ACHN (cell line): ENCODE data around the gene PLA2G2C.
A peak's percentile ranks its signal among the peaks of the same experiment; 100 is the strongest.

ENCODE experiments used
- DNase-seq: peaks from one replicate; pipeline ENCODE4 v3.0.0-alpha.2; 2015
- in situ Hi-C: cut with HindIII; loops from 2 replicates; pipeline ENCODE4 v1.10.0; 2017; ENCODE audit warnings: low sequenced_read_pairs, low pct_ligation_motif_present, low pct_unique_long_range_greater_than_20kb

The PLA2G2C gene

DNA sequence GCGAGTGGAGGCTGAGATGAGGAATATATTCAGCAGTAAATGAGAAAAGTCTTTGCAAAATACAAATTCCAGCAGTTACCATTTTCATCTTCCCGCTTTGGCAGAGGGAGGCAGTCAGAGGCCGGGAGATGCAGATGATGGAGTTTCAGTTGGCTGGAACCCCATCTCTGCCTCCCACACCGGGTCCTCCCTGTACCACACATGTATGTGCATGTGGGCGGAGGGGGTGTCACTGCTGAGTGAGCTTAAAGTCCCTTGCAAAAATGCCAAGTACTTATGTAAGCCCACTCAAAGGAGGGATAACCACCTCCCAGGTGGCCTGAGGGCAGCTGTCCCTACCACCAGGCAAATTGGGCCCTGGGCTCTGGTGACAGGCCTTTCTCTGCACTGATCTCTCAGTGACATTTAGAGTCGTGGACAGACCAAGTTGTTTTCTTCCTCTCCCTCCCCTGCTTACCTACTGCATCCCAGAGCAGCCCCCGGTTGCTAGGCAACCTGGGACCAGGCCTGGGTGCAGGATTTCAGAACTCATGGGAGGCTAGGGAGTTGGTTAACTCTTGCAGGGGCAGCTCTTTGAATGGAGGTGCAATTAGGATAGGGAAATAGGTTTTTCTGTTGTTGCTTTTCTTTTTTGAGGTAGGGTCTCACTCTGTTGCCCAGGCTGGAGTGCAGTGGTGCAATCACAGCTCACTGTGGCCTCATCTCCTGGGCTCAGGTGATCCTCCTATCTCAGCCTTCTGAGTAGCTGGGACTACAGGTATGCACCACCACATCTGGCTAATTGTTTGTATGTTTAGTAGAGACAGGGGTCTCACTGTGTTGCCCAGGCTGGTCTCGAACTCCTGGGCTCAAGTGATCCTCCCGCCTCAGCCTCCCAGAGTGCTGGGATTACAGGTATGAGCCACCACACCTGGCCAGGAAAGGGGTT lies 17.5 kb downstream of the PLA2G2C start:
- DNase-seq: no peak
- in situ Hi-C loops: no loop called here

DNA sequence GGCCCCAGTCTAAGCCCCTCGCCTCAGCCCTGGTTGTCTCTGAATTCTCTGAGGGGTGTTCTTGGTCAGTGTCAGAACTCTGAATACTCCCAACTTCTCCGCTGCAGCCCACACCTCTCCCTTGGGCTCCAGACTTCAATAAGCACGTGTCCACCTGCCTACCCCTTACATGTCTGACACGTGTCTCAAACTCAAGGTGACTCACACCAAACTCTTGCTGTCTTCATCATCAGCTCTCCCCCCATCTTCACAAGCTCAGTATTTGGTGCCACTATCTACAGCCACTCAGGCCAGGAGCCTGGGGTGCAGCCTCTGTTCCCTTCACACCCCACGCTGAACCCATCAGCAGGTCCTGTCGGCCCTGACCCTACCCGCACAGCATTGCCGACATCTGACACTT lies 19.2 kb downstream of the PLA2G2C start:
- in situ Hi-C loops: no loop called here
- DNase-seq: no peak

DNA sequence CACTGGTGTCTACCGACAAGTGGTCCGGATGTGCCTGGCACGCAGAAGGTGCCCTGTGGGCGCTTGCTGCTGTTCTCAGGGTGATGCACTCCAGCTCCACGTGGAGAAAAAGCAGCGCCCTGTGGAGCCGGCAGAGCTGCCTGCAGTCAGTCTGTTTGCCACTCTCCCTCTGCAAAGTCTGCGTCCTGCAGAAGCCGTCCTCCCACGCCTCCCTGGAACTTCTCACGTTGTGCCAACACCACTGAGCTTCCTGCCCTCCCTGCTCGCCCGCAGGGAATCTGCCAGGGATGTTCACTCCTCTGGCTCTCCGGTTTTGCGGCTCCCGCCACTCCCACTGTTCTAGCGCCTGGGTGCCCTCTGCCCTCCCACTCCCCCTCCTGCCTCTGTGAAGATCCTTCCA lies 20.3 kb downstream of the PLA2G2C start:
- in situ Hi-C loops: no loop called here
- no peak for DNase-seq

DNA sequence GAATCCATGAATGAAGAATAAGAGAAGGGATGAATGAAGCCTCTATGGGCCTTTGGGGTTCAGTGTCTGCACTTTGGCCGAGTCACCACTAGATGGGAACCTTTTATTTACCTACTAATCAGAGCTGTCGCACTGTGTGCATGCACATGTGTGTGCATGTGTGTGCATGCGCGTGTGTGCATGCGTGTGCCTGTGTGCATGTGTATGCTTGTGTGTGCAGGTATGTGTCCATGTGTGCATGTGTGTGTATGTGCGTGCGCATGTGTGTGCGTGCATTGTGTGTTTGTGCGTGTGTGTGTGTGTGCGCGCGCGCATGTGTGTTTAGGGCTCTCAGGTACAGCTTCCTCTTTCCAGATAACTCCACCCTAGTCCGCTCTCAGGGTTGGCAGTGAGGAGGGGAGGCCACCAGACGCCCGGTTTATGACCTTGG lies 20.8 kb downstream of the PLA2G2C start:
- DNase-seq: peak; percentile 13

DNA sequence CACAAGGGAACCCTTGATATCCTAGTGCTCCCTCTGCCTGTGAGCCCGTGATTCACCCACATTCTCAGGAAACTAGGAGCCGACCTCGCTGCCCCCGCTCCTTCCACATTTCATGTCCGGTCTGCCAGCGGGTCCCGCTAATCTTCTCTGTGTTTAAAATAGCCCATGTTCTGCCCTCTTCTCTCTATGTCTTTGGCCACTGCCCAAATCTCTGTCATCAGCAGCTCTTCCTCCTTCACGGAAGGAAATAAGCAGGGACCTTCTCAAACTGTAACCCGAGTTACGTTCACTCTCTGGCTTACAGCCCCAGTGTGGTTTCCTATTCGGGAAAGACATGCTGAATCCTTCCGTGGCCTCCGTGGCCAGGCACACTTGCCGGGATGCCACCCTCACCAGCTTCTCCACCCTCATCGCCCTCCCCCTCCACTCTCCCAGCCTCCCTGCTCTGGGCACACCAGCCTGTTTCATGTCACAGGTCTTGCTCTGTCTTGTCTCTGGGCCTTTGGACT lies 21.6 kb downstream of the PLA2G2C start:
- no peak for DNase-seq
- in situ Hi-C loops: no loop called here

More for the DNA sequence above, 20.8 kb downstream of the PLA2G2C start:
- in situ Hi-C loops: no loop called here

DNA sequence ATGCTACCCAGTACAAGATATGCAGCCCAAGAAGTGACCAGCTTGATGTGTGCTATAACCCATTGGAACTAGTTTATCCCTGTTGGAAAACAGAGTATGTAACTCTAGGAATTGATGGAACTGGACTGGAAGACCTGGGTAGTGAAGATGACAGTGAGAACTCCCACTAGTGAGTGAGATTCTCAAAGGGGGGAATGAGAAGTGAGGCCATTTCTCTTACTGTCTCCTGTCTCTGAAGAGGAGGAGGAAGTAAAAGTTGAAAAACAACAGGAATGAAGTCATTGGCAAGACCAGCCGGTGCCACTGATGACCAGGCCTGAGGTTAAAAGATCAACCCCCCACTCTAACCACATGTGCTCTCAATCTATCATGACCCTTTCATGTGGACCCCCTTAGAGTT lies 26.3 kb downstream of the PLA2G2C start:
- in situ Hi-C loops: no loop called here
- no peak for DNase-seq

DNA sequence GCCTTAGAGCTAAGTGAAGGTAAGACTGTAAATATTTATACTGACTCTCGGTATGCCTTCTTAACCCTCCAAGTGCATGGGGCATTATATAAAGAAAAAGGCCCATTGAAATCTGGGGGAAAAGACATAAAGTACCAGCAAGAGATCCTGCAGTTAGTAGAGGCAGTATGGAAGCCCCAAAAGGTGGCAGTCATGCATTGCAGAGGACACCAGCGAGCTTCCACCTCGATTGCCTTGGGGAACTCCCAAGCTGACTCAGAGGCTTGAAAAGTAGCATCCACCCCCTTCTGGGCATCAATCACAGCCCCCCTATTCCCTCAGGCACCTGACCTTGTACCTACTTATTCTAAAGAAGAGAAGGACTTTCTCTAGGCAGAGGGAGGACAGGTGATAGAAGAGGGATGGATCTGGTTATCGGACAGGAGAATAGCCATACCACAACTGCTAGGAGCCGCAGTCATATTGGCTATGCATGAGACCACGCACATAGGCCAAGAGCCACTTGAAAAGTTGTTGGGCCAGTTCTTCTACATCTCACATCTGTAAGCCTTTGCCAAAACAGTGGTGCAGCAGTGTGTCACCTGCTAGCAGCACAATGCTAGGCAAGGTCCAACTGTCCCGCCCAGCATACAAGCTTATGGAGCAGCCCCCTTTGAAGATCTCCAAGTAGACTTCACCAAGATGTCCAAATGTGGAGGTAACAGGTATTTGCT lies 27.8 kb downstream of the PLA2G2C start:
- in situ Hi-C loops: no loop called here
- no peak for DNase-seq

DNA sequence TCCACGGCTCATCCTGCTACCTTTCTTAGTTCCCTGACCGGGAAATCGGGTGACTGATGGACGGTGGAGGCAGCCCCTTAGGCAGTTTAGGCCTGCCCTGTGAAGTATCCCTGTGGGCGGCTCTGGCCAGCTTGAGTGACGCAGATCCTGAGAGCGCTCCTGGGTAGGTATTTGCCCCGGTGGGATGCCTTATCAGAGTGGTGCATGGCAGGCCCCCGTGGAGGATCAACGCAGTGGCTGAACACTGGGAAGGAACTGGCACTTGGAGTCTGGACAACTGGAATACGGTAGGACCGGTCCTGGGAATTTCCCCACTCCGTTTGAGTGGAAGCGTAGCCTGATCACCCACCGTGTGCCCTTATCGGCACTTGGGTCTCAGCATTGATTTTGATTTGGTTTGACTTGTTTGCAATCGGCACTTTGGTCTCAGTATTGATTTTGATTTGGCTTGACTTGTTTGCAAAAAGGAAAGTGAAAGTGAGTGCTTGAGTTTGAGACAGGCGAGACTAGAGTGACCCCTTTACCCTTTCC lies 32.0 kb downstream of the PLA2G2C start:
- in situ Hi-C loops: no loop called here
- no peak for DNase-seq

DNA sequence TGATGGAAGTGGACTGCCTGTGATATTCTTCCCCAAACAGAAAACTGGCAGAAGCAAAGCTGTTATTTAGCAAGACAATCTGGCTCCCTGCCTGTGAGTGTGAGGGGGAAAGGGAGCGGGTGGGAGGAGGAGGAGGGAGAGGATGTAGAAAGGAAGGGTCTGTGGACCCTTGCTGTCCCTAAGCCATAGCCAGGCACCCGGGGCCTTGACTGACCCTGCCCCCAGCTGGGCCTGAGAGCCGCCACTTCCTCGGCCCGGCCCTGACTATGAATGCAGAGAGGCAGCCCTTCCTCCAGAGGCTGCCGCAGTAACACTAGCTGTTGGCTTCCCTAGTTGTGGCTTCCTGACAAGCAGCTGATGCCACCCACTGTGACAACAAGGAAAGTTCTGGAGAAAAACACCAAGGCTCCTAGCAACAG lies 33.3 kb downstream of the PLA2G2C start:
- DNase-seq: no peak
- in situ Hi-C loops: no loop called here

DNA sequence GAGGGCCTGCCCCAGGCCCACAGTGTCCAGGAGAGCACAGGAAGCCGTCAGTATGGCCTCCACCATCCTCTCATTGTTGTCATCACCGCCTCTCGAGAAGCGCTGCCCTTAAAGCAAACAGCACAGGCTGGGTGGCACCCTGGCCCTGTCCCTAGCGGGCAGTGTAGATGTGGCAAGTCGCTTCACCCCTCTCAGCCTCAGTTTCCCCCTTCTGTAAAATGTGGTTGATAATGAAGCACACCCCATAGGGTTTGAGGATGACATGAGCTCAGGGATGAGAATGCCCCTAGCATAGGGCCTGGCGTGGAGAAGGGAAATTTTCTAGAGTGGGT lies 33.8 kb downstream of the PLA2G2C start:
- in situ Hi-C loops: no loop called here
- DNase-seq: no peak

DNA sequence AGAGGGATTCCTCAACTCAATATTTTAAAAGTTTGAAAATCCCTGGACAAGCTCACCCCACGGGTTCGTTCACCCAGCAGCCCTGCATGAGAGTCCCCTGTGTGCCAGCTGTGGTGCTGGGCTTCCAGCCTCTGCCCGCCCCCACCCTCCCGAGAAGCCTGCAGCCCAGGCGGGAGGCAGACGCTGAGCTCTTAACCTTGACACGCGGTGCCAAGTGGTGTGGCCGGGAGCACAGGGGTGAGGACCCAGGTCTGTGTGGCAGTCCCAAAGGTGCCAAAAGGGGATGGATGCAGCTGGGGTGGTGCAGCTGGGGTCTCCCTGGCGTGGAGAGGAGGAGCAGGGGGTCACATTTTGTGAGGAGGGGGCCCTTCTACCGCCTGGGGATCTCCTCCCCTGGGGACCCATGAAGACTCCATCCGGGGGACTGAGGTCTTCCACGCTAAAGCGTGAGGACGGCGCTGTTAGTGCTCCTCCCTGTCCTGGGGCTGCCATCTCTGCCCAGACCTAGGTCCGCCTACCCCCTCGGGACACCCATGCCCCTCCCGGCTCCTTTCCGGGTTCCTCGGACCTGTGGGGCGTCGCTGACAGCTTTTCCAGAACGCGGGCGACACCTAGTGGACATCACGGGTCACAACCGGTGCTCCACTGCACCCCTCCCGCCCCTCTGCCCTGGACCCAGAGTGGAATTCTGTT lies 34.3 kb downstream of the PLA2G2C start:
- DNase-seq: peak; percentile 69
- in situ Hi-C loops: no loop called here

DNA sequence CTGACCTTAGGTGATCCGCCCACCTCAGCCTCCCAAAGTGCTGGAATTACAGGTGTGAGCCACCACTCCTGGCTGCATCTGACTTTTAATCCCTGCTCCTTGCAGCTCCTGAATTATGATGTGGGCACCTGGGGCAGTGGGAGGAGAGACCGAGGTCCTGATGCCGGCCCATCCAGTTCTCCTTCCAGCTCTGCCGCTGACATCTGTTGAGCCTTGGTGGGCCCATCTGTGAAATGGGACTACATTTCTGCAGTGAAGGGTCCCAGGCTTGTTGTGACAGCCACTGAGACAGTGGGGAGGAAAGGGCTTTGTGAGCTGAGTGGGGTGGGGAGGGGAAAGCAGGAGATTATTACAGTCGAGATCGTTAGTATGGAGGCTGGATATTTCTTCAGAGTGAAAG lies 35.3 kb downstream of the PLA2G2C start:
- in situ Hi-C loops: no loop called here
- DNase-seq: no peak

DNA sequence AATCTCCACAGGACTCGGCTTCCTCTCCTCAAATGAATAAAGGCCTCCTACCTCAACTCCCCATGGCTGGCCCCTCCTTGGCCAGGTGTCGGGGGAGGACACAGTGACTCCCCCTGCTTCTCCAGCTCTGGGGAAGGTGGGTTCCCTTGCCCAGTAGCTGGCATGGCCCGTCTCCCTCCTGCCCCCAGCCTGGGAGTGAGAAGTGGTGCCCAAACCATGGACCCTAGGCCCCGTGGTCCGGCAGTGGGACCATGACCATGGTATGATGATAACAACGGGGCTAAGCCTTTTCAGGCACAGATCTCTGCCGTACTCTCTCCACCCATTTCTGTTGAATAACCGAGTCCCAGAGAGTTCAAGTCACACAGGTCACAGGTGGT lies 36.0 kb downstream of the PLA2G2C start:
- in situ Hi-C loops: no loop called here
- no peak for DNase-seq

DNA sequence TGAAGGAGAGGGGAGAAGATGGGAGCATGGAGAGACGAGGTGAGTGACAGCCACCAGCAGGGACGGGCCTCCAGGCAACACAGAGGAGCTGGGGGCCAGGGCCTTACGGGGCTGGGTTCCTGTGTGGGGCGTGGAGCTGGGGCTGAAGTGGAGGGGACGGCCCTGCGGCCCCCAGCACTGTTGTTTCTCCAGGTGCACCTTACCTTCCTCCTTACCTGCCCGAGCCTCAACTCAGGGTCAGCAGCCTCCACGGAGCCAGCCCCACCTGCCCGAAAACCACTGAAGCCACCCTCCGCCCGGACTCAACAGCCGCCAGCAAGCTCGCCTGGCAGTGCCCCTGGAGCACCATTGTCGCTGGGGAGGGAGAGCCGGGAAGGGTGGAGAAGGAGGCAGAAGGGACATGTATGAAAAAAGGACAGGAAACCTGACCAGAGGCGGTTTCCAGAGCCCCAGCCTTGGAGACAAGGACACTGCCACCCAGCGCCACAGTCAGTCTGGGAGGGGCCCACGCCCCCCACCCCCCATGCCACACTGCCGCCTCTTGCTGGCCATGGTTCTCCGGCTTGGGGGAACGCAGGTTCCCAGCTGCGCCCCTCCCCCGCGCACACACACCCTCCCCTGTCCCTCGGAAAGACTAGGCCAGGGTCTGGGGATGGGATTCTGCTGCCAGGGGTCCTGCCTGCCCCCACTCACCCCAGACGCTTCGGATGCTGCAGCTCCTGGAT lies 36.6 kb downstream of the PLA2G2C start:
- in situ Hi-C loops: no loop called here
- no peak for DNase-seq

DNA sequence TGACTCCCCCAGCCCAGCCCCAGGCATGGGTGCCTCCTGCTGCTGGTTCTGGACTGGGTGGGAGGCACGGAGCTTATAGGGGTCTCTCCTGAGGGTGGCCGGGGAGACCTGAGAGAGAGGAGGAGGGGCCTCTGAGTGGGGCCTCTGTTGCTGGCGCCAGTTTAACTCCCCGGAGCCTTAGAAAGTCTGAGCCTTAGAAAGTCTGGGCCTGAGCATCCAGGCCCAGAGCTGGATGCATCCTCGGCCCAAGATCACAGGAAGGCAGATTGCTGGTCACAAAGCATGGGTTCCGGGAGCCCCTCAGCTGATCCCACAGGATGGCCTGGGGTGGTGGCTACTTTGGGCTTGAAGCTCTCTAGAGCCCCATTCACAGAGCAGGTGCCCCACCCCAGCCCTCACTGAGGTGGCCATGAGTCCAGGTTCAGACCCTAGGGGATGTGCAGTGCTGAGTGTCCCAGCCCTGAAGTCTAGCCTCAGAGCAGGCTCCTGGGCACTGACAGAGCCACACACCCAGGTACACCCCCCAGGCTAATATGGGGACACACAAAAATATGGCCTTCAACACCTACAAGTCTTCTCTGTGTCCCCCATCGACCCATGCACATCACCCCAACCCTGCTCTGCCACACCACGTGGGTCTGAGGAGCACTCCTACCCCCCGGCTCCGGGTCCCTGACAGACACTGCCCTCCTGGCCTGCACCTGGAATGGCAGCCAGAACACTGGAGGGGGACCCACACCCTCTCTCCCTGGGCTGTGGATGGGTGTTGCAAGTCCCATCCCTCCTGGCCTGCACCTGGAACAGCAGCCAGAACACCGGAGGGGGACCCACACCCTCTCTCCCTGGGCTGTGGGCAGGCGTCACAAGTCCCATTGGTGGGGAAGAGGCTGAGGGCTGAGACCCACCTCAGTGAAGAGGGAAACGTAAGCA lies 37.5 kb downstream of the PLA2G2C start:
- no peak for DNase-seq
- in situ Hi-C loops: no loop called here

DNA sequence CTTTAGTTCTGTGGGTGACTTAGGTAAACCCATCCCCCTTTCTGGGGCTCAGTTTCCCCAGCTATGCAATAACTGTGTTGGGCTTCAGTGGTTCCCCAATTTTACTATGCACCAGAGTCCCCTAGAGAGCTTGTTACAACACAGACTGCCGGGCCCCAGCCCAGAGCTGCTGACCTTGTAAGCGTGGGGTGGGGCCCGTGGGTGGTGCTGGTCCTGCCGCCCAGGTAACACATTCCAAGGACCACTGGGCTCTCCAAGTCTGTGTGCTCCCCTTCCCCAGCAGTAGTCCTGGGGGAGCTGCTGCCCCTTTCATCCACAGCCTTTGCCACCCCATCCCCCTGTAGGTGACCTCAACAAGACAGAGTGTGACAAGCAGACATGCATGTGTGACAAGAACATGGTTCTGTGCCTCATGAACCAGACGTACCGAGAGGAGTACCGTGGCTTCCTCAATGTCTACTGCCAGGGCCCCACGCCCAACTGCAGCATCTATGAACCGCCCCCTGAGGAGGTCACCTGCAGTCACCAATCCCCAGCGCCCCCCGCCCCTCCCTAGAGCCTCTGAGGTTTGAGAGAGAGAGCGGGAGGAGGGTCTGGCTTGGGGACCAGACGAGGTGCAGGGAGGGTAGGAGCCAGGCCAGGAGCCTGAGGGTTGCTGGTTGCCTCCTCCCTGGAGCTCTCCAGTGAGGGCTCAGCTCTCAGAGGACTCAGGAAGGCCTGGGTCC lies 38.3 kb downstream of the PLA2G2C start:
- no peak for DNase-seq
- in situ Hi-C loops: no loop called here
